ENCODE results near the gene CCNJ.

CCNJ gene, protein sequence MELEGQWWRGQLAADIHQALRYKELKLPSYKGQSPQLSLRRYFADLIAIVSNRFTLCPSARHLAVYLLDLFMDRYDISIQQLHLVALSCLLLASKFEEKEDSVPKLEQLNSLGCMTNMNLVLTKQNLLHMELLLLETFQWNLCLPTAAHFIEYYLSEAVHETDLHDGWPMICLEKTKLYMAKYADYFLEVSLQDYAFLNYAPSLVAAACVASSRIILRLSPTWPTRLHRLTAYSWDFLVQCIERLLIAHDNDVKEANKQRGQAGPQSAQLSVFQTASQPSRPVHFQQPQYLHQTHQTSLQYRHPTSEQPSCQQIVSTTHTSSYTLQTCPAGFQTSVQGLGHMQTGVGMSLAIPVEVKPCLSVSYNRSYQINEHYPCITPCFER

DNA sequence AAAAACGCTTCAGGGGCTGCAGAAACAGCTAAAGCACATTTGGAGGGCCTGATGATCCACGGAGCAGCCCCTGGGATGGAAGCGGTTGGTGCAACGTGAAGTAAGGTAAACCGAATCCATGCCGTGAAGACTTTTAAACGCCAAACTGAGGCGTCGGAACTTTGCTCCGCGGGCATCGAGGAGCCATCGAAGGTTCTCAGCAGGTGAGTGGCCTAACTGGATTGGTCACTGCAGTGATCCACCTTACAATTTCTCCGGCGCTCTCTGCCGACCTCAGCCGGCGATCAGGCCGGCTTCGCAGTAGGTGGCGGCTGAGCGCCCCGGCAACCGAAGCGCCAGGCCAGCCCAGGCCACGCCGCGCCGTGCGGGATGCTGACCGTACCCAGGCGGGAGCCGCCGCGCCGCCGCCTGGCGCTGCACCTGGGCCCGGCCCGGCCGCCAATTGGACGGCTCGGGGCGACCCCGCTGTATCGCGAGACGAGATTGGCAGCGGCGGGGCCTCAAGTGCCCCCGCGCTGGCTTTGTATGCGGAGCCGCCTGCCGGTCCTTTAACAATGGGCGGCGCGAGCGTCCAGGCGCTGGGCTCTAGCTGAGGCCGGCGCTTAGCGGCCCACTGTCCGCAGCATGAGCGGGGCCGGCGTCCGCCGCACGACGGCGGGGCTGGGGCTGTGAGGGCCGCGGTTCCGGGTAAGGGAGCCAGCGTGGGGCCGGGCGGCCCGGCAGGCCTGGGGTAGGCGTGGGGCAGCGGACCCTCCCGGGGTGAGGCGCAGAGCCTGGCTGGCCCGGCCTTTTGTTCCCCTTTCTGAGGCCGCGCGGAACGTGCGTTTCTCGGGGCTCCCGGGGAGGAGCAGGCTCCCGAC lies at the start of gene CCNJ:
CCNJ (plus strand) TSS at position 551 of the 860 bp plus-strand sequence. CDS start 811 bp downstream, outside the sequence.
- Histone ChIP-seq H3K4me3 (ENCODE audit: low read depth, low read length) (peak within 1 kb of the TSS; percentile 65), H3K36me3 (ENCODE audit: control insufficient read depth in 2 of 2, insufficient read depth in 1 of 2, low read length in 2 of 2) (peaks cover 4 to 22% of the 10 kb centered on the region in 2 experiments; a peak in 2 of 3 replicates), H3K4me1 (ENCODE audit: control insufficient read depth, insufficient read depth, low read length) (peaks cover 10% of the 10 kb centered on the region), H3K27ac (ENCODE audit: extremely low read depth, low read depth, low read length) (peak within 1 kb of the TSS; percentile 84), H3K9me3 (ENCODE audit: control insufficient read depth, insufficient read depth, low read depth, low read length) (no peaks in the 10 kb centered on the region)
- ChIA-PET CTCF (interaction anchor here (0.7 kb wide), 1 partner anchor 275 kb away, joined by 3 read pairs; no protein-coding TSS in a partner anchor), POLR2A (interaction anchor here (0.6 to 2.7 kb wide), 3 partner anchors 47 to 135 kb away, joined by 5 to 18 read pairs (median 13); partner anchors contain the start of genes CC2D2B and ZNF518A)
- TF ChIP-seq, protein P1, sequence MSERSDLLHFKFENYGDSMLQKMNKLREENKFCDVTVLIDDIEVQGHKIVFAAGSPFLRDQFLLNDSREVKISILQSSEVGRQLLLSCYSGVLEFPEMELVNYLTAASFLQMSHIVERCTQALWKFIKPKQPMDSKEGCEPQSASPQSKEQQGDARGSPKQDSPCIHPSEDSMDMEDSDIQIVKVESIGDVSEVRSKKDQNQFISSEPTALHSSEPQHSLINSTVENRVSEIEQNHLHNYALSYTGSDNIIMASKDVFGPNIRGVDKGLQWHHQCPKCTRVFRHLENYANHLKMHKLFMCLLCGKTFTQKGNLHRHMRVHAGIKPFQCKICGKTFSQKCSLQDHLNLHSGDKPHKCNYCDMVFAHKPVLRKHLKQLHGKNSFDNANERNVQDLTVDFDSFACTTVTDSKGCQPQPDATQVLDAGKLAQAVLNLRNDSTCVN (tag by site-specific recombination; optimal IDR thresholded peaks at IDR 0.05): no peak
- TF ChIP-seq ZNF558 (tag by site-specific recombination; IDR thresholded peaks at IDR 0.05) (no peak), ZIC2 (tag by site-specific recombination; IDR thresholded peaks at IDR 0.05) (peak; percentile 6; the same call in 1 of the 2 replicates), ZNF514 (tag by site-specific recombination; IDR thresholded peaks at IDR 0.05) (no peak), ZNF549 (tag by site-specific recombination; IDR thresholded peaks at IDR 0.05) (0 out of 2 replicates have a peak, but pooled peaks have one; percentile 28), ZBTB8A (tag by site-specific recombination; IDR thresholded peaks at IDR 0.05) (peak; percentile 37; the same call in 1 of the 2 replicates), ZNF76 (tag by site-specific recombination; IDR thresholded peaks at IDR 0.05; ENCODE audit: borderline replicate concordance, low read depth) (peak; percentile 17; the same call in 1 of the 2 replicates), KLF16 (tag by site-specific recombination; IDR thresholded peaks at IDR 0.05) (no peak), IKZF3 (tag by site-specific recombination; IDR thresholded peaks at IDR 0.05) (peak; percentile 5; the same call in 1 of the 2 replicates), ZSCAN30 (tag by site-specific recombination; IDR thresholded peaks at IDR 0.05) (peak; percentile 43), ZNF830 (tag by site-specific recombination; IDR thresholded peaks at IDR 0.05; ENCODE audit: low read depth) (no peak), ZFP37 (tag by site-specific recombination; IDR thresholded peaks at IDR 0.05) (no peak), HOXC10 (CRISPR knock-in tag; IDR thresholded peaks at IDR 0.05) (0 out of 2 replicates have a peak, but pooled peaks have one; percentile 55), ZNF16 (tag by site-specific recombination; IDR thresholded peaks at IDR 0.05; ENCODE audit: low read depth) (peak; percentile 23; the same call in 1 of the 2 replicates), ZNF311 (tag by site-specific recombination; IDR thresholded peaks at IDR 0.05; ENCODE audit: borderline replicate concordance) (no peak), ZNF561 (tag by site-specific recombination; IDR thresholded peaks at IDR 0.05; ENCODE audit: borderline replicate concordance) (no peak; the same call in 1 of the 2 replicates), KLF10 (tag by site-specific recombination; IDR thresholded peaks at IDR 0.05) (0 out of 2 replicates have a peak, but pooled peaks have one; percentile 44), ZNF10 (tag by site-specific recombination; IDR thresholded peaks at IDR 0.05) (peak; percentile 45; the same call in 1 of the 2 replicates), ZNF501 (tag by site-specific recombination; IDR thresholded peaks at IDR 0.05) (peak; percentile 72; the same call in 1 of the 2 replicates), ZNF274 (IDR thresholded peaks at IDR 0.05; ENCODE audit: low read length) (no peak), ZNF274 (tag by site-specific recombination; IDR thresholded peaks at IDR 0.05; ENCODE audit: borderline replicate concordance) (no peak)
- TF ChIP-seq, protein P2, sequence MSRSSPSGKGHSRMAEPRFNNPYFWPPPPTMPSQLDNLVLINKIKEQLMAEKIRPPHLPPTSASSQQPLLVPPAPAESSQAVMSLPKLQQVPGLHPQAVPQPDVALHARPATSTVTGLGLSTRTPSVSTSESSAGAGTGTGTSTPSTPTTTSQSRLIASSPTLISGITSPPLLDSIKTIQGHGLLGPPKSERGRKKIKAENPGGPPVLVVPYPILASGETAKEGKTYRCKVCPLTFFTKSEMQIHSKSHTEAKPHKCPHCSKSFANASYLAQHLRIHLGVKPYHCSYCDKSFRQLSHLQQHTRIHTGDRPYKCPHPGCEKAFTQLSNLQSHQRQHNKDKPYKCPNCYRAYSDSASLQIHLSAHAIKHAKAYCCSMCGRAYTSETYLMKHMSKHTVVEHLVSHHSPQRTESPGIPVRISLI (tag by site-specific recombination; IDR thresholded peaks at IDR 0.05): 0 out of 2 replicates have a peak, but pooled peaks have one; percentile 44
- TF ChIP-seq, protein P3, sequence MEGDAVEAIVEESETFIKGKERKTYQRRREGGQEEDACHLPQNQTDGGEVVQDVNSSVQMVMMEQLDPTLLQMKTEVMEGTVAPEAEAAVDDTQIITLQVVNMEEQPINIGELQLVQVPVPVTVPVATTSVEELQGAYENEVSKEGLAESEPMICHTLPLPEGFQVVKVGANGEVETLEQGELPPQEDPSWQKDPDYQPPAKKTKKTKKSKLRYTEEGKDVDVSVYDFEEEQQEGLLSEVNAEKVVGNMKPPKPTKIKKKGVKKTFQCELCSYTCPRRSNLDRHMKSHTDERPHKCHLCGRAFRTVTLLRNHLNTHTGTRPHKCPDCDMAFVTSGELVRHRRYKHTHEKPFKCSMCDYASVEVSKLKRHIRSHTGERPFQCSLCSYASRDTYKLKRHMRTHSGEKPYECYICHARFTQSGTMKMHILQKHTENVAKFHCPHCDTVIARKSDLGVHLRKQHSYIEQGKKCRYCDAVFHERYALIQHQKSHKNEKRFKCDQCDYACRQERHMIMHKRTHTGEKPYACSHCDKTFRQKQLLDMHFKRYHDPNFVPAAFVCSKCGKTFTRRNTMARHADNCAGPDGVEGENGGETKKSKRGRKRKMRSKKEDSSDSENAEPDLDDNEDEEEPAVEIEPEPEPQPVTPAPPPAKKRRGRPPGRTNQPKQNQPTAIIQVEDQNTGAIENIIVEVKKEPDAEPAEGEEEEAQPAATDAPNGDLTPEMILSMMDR (tag by site-specific recombination; IDR thresholded peaks at IDR 0.05): peak; percentile 21
- TF ChIP-seq, protein P4, sequence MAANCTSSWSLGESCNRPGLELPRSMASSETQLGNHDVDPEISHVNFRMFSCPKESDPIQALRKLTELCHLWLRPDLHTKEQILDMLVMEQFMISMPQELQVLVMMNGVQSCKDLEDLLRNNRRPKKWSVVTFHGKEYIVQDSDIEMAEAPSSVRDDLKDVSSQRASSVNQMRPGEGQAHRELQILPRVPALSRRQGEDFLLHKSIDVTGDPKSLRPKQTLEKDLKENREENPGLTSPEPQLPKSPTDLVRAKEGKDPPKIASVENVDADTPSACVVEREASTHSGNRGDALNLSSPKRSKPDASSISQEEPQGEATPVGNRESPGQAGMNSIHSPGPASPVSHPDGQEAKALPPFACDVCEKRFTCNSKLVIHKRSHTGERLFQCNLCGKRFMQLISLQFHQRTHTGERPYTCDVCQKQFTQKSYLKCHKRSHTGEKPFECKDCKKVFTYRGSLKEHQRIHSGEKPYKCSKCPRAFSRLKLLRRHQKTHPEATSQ (tag by site-specific recombination; IDR thresholded peaks at IDR 0.05): peak; percentile 40; the same call in 1 of the 2 replicates
- TF ChIP-seq, protein P5, sequence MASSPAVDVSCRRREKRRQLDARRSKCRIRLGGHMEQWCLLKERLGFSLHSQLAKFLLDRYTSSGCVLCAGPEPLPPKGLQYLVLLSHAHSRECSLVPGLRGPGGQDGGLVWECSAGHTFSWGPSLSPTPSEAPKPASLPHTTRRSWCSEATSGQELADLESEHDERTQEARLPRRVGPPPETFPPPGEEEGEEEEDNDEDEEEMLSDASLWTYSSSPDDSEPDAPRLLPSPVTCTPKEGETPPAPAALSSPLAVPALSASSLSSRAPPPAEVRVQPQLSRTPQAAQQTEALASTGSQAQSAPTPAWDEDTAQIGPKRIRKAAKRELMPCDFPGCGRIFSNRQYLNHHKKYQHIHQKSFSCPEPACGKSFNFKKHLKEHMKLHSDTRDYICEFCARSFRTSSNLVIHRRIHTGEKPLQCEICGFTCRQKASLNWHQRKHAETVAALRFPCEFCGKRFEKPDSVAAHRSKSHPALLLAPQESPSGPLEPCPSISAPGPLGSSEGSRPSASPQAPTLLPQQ (tag by site-specific recombination; IDR thresholded peaks at IDR 0.05): peak; percentile 16
- TF ChIP-seq, protein P6, sequence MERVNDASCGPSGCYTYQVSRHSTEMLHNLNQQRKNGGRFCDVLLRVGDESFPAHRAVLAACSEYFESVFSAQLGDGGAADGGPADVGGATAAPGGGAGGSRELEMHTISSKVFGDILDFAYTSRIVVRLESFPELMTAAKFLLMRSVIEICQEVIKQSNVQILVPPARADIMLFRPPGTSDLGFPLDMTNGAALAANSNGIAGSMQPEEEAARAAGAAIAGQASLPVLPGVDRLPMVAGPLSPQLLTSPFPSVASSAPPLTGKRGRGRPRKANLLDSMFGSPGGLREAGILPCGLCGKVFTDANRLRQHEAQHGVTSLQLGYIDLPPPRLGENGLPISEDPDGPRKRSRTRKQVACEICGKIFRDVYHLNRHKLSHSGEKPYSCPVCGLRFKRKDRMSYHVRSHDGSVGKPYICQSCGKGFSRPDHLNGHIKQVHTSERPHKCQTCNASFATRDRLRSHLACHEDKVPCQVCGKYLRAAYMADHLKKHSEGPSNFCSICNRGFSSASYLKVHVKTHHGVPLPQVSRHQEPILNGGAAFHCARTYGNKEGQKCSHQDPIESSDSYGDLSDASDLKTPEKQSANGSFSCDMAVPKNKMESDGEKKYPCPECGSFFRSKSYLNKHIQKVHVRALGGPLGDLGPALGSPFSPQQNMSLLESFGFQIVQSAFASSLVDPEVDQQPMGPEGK (tag by site-specific recombination; IDR thresholded peaks at IDR 0.05): peak; percentile 47; the same call in 1 of the 2 replicates
